Upper lobe of left lung (tissue), 6 donors: ENCODE measurements around the gene RPS23. TPM values are rescaled to one million over a fixed set of nuclear protein-coding genes. Genes with fewer than 3 reads are reported as not detected.

Source experiments
- ATAC-seq, 2 donors: fragments of 200-7000 bp; cut with Tn5 transposase; one replicate each; pipeline ENCODE4 v1.9.1; 2022; ENCODE audit warnings: mild to moderate bottlenecking in 2 of 2, moderate library complexity in 2 of 2; ENCODE audit not compliant: low FRiP score in 2 of 2
- DNase-seq, 2 donors: peaks; one replicate each; pipeline ENCODE4 v3.0.0-alpha.2; 2019 to 2020
- H3K27ac ChIP-seq, 4 donors: fragments of 200-600 bp; sonication (generic); one replicate each; pipeline ENCODE4 v1.5.1; 2016 to 2019
- H3K27me3 ChIP-seq, 4 donors: fragments of 200-600 bp; sonication (generic); one replicate each; pipeline ENCODE4 v1.5.1; 2017 to 2019
- H3K36me3 ChIP-seq, 4 donors: fragments of 200-600 bp; sonication (generic); one replicate each; pipeline ENCODE4 v1.5.1; 2016 to 2019
- H3K4me1 ChIP-seq, 4 donors: fragments of 200-600 bp; sonication (generic); one replicate each; pipeline ENCODE4 v1.5.1; 2018 to 2019
- H3K4me3 ChIP-seq, 4 donors: fragments of 200-600 bp; sonication (generic); one replicate each; pipeline ENCODE4 v1.5.1; 2017 to 2019; ENCODE audit warnings: mild to moderate bottlenecking in 2 of 4, moderate library complexity in 1 of 4
- H3K9me3 ChIP-seq, 4 donors: fragments of 200-600 bp; sonication (generic); one replicate each; pipeline ENCODE4 v1.5.1; 2018 to 2019
- CTCF ChIP-seq, 6 experiments: fragments of 450-650 bp in 4 of 6; fragments of 200-600 bp in 2 of 6; sonication (generic) in 2 of 6; IDR thresholded peaks; one replicate each; pipeline ENCODE4 v1.5.1; 2016 to 2019; ENCODE audit warnings: antibody characterized with exemption in 6 of 6
- EP300 ChIP-seq, 4 donors: sonication (generic); formaldehyde crosslinking; IDR thresholded peaks; one replicate each; pipeline ENCODE4 v1.5.1; 2017; ENCODE audit warnings: antibody characterized with exemption in 4 of 4, control low read depth in 2 of 4
- POLR2A ChIP-seq, 4 donors: fragments of 450-650 bp; IDR thresholded peaks; one replicate each; pipeline ENCODE4 v1.5.1; 2016 to 2017; ENCODE audit warnings: antibody characterized with exemption in 4 of 4, mild to moderate bottlenecking in 2 of 4
- POLR2AphosphoS5 ChIP-seq, 2 donors: sonication (generic); formaldehyde crosslinking; IDR thresholded peaks; one replicate each; pipeline ENCODE4 v1.5.1; 2017; ENCODE audit warnings: antibody characterized with exemption in 2 of 2
- WGBS, 2 donors: methylation state at CpG; one replicate each; pipeline ENCODE4 v1.1.5; 2017 to 2018; 5-methylcytosine and 5-hydroxymethylcytosine counted together
- small RNA-seq, 4 donors: library from RNA; depleted of rRNA; stranded (forward); fragments of <200 nt; gene quantifications; one replicate each; pipeline ENCODE3, GENCODE V24; 2016
- total RNA-seq, 6 donors: library from RNA; depleted of rRNA in 4 of 6; stranded (reverse); fragments of >200 nt in 4 of 6; gene quantifications; one replicate each; pipeline versions ENCODE4 v1.1.0 to v1.2.1, GENCODE V29; 2016 to 2021
- donor health status: DM: no; HTN: no; CAD: no; lungs with moderate emphysema.
- donor health status: DM: no; HTN: yes; CAD: no; lungs with severe emphysema.

The RPS23 gene
- total RNA-seq, 6 donors from 2014 or later, result 1,173 to 2,208 (median 1,478) TPM

GRCh38 chr5:82244151-82244550 is 34.0 kb downstream of the RPS23 start:
- ATAC-seq (no peak), DNase-seq (no peak)
- H3K27ac ChIP-seq, result no peak overlapping the region
- TF ChIP-seq CTCF (IDR thresholded peaks at IDR 0.05) (no peak), EP300 (IDR thresholded peaks at IDR 0.05) (no peak), POLR2AphosphoS5 (IDR thresholded peaks at IDR 0.05) (no peak), POLR2A (IDR thresholded peaks at IDR 0.05) (no peak)
- WGBS, 2 donors, result 90 to 100% methylated on average over 2 of the region's 2 CpGs
- no peaks in the 10 kb centered on the region for H3K4me1 ChIP-seq
- H3K4me3 ChIP-seq, result no peak overlapping the region
- no peaks in the 10 kb centered on the region for H3K27me3 ChIP-seq
- H3K9me3 ChIP-seq, result peaks cover 0 to 13% (median 3%) of the 10 kb centered on the region in 4 donors
- H3K36me3 ChIP-seq, result no peaks in the 10 kb centered on the region

- no peak overlapping the region for H3K27ac ChIP-seq
- ATAC-seq (no peak), DNase-seq (no peak)
- no peaks in the 10 kb centered on the region for H3K4me1 ChIP-seq
- no peak overlapping the region for H3K4me3 ChIP-seq
- TF ChIP-seq EP300 (IDR thresholded peaks at IDR 0.05) (no peak), POLR2AphosphoS5 (IDR thresholded peaks at IDR 0.05) (no peak), CTCF (IDR thresholded peaks at IDR 0.05) (no peak), POLR2A (IDR thresholded peaks at IDR 0.05) (no peak)
- H3K9me3 ChIP-seq, result no peaks in the 10 kb centered on the region
- H3K27me3 ChIP-seq, result no peaks in the 10 kb centered on the region
- 61 to 70% methylated on average over 5 of the region's 5 CpGs for WGBS, 2 donors
- H3K36me3 ChIP-seq, result no peaks in the 10 kb centered on the region
Observed at GRCh38 chr5:82234885-82235284, 43.3 kb downstream of the RPS23 start.

- no peak overlapping the region for H3K4me3 ChIP-seq
- H3K36me3 ChIP-seq, result no peaks in the 10 kb centered on the region
- no peaks in the 10 kb centered on the region for H3K4me1 ChIP-seq
- WGBS, 2 donors, result 24 to 27% methylated on average over 7 of the region's 7 CpGs
- peak; percentile 78 to 87 for ATAC-seq
- TF ChIP-seq CTCF (IDR thresholded peaks at IDR 0.05) (peak; percentile 57 to 81 (median 75)), POLR2AphosphoS5 (IDR thresholded peaks at IDR 0.05) (no peak), EP300 (IDR thresholded peaks at IDR 0.05) (no peak)
- DNase-seq, result peak in 1 of 2 donors; percentile 56
- no peaks in the 10 kb centered on the region for H3K27me3 ChIP-seq
- H3K9me3 ChIP-seq, result no peaks in the 10 kb centered on the region
- H3K27ac ChIP-seq, result no peak overlapping the region
Observed at GRCh38 chr5:82225525-82226172, 52.5 kb downstream of the RPS23 start.

Small RNAs within 50 kb of the gene (small RNA-seq; reads per million reads assigned to genes)
- gene AC010598.1, result 0 reads per million in 4 donors
